ENCODE data around the gene ZBTB20.

Gene ZBTB20

GRCh38 chr3:114453361-114453780, 693.7 kb downstream of the ZBTB20 start:
- no peak for DNase-seq

GRCh38 chr3:114452937-114453336, 694.2 kb downstream of the ZBTB20 start:
- no peak for DNase-seq

GRCh38 chr3:114452256-114452655, 694.8 kb downstream of the ZBTB20 start:
- DNase-seq = no peak

GRCh38 chr3:114451561-114452018, 695.5 kb downstream of the ZBTB20 start:
- DNase-seq = no peak

GRCh38 chr3:114451051-114451451, 696.0 kb downstream of the ZBTB20 start:
- DNase-seq = no peak

GRCh38 chr3:114450008-114450596, 697.0 kb downstream of the ZBTB20 start:
- no peak for DNase-seq

- DNase-seq = no peak
These were observed 697.6 kb downstream of the ZBTB20 start for GRCh38 chr3:114449271-114450007.

- no peak for DNase-seq
These were observed 699.1 kb downstream of the ZBTB20 start for GRCh38 chr3:114447950-114448479.

- no peak for DNase-seq
These were observed 699.5 kb downstream of the ZBTB20 start for GRCh38 chr3:114447545-114447944.

- no peak for DNase-seq
These were observed 700.5 kb downstream of the ZBTB20 start for GRCh38 chr3:114446600-114446999.

GRCh38 chr3:114445233-114445632, 701.9 kb downstream of the ZBTB20 start:
- DNase-seq = no peak

- no peak for DNase-seq
These were observed 702.9 kb downstream of the ZBTB20 start for GRCh38 chr3:114444216-114444615.

GRCh38 chr3:114442246-114442645, 704.8 kb downstream of the ZBTB20 start:
- no peak for DNase-seq

GRCh38 chr3:114441386-114441785, 705.7 kb downstream of the ZBTB20 start:
- no peak for DNase-seq

- no peak for DNase-seq
These were observed 706.4 kb downstream of the ZBTB20 start for GRCh38 chr3:114440700-114441099.

- no peak for DNase-seq
These were observed 707.8 kb downstream of the ZBTB20 start for GRCh38 chr3:114439284-114439683.

- DNase-seq = no peak
These were observed 709.2 kb downstream of the ZBTB20 start for GRCh38 chr3:114437897-114438296.

GRCh38 chr3:114436182-114436581, 710.9 kb downstream of the ZBTB20 start:
- DNase-seq = no peak

- no peak for DNase-seq
These were observed 711.5 kb downstream of the ZBTB20 start for GRCh38 chr3:114435386-114436115.

- DNase-seq = no peak
These were observed 714.8 kb downstream of the ZBTB20 start for GRCh38 chr3:114432310-114432709.

- no peak for DNase-seq
These were observed 719.0 kb downstream of the ZBTB20 start for GRCh38 chr3:114428044-114428595.

GRCh38 chr3:114427285-114428043, 719.6 kb downstream of the ZBTB20 start:
- no peak for DNase-seq

GRCh38 chr3:114424337-114424736, 722.8 kb downstream of the ZBTB20 start:
- DNase-seq = no peak
